ENCODE measurements around the gene FBXL17. TPM values are rescaled to one million over a fixed set of nuclear protein-coding genes. Genes with fewer than 3 reads are reported as not detected.

Gene FBXL17
- total RNA-seq, 1 experiment from 2014 or later: 3.5 TPM

DNA sequence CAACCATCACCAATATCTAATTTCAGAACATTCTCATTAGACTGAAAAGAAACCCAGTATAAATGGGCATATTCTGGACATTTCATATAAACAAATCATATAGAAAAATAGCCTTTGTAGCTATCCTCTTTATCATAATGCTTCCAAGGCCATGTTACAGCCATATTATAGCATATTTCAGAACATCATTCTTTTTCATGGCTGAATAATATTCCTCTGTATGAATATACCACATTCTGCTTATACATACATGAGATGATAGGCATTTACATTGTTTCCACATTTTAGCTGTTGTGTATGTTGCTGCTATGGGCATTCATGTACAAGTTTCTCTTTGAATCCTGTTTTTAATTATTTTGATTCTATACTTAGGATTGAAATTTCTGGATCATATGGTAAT is 167.0 kb downstream of the FBXL17 start:
- DNase-seq (ENCODE audit: low spot score): no peak
- ATAC-seq: no peak
- Mint-ChIP-seq H3K36me3 (peaks cover 10% of the 10 kb centered on the region), H3K4me1 (0 out of 2 replicates have a peak, but pooled peaks cover 6% of the 10 kb centered on the region), H3K27me3 (ENCODE audit: low read depth) (no peaks in the 10 kb centered on the region), H3K27ac (no peak overlapping the region), H3K9me3 (peaks cover 20% of the 10 kb centered on the region), H3K4me3 (no peak overlapping the region)
- TF ChIP-seq, protein P1, sequence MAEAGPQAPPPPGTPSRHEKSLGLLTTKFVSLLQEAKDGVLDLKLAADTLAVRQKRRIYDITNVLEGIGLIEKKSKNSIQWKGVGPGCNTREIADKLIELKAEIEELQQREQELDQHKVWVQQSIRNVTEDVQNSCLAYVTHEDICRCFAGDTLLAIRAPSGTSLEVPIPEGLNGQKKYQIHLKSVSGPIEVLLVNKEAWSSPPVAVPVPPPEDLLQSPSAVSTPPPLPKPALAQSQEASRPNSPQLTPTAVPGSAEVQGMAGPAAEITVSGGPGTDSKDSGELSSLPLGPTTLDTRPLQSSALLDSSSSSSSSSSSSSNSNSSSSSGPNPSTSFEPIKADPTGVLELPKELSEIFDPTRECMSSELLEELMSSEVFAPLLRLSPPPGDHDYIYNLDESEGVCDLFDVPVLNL (CRISPR knock-in tag; IDR thresholded peaks at IDR 0.05; ENCODE audit: borderline replicate concordance, low read depth): no peak
- TF ChIP-seq TEAD1 (CRISPR knock-in tag; IDR thresholded peaks at IDR 0.05) (no peak), OVOL2 (CRISPR knock-in tag; IDR thresholded peaks at IDR 0.05; ENCODE audit: borderline replicate concordance) (no peak), NR2C2 (CRISPR knock-in tag; IDR thresholded peaks at IDR 0.05) (no peak), FOXK1 (CRISPR knock-in tag; IDR thresholded peaks at IDR 0.05) (no peak), ZBTB21 (CRISPR knock-in tag; IDR thresholded peaks at IDR 0.05; ENCODE audit: borderline replicate concordance) (no peak), TEAD4 (CRISPR knock-in tag; IDR thresholded peaks at IDR 0.05) (no peak), ZNF396 (CRISPR knock-in tag; IDR thresholded peaks at IDR 0.05; ENCODE audit: borderline replicate concordance) (no peak)
- TF ChIP-seq, protein P2, sequence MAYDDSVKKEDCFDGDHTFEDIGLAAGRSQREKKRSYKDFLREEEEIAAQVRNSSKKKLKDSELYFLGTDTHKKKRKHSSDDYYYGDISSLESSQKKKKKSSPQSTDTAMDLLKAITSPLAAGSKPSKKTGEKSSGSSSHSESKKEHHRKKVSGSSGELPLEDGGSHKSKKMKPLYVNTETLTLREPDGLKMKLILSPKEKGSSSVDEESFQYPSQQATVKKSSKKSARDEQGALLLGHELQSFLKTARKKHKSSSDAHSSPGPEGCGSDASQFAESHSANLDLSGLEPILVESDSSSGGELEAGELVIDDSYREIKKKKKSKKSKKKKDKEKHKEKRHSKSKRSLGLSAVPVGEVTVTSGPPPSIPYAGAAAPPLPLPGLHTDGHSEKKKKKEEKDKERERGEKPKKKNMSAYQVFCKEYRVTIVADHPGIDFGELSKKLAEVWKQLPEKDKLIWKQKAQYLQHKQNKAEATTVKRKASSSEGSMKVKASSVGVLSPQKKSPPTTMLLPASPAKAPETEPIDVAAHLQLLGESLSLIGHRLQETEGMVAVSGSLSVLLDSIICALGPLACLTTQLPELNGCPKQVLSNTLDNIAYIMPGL (CRISPR knock-in tag; IDR thresholded peaks at IDR 0.05): no peak
- TF ChIP-seq, protein P3, sequence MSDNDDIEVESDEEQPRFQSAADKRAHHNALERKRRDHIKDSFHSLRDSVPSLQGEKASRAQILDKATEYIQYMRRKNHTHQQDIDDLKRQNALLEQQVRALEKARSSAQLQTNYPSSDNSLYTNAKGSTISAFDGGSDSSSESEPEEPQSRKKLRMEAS (CRISPR knock-in tag; IDR thresholded peaks at IDR 0.05): no peak
- TF ChIP-seq, protein P4, sequence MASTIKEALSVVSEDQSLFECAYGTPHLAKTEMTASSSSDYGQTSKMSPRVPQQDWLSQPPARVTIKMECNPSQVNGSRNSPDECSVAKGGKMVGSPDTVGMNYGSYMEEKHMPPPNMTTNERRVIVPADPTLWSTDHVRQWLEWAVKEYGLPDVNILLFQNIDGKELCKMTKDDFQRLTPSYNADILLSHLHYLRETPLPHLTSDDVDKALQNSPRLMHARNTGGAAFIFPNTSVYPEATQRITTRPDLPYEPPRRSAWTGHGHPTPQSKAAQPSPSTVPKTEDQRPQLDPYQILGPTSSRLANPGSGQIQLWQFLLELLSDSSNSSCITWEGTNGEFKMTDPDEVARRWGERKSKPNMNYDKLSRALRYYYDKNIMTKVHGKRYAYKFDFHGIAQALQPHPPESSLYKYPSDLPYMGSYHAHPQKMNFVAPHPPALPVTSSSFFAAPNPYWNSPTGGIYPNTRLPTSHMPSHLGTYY (CRISPR knock-in tag; IDR thresholded peaks at IDR 0.05): no peak
- TF ChIP-seq, protein P5, sequence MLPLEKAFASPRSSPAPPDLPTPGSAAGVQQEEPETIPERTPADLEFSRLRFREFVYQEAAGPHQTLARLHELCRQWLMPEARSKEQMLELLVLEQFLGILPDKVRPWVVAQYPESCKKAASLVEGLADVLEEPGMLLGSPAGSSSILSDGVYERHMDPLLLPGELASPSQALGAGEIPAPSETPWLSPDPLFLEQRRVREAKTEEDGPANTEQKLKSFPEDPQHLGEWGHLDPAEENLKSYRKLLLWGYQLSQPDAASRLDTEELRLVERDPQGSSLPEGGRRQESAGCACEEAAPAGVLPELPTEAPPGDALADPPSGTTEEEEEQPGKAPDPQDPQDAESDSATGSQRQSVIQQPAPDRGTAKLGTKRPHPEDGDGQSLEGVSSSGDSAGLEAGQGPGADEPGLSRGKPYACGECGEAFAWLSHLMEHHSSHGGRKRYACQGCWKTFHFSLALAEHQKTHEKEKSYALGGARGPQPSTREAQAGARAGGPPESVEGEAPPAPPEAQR (CRISPR knock-in tag; IDR thresholded peaks at IDR 0.05): no peak
- TF ChIP-seq, protein P6, sequence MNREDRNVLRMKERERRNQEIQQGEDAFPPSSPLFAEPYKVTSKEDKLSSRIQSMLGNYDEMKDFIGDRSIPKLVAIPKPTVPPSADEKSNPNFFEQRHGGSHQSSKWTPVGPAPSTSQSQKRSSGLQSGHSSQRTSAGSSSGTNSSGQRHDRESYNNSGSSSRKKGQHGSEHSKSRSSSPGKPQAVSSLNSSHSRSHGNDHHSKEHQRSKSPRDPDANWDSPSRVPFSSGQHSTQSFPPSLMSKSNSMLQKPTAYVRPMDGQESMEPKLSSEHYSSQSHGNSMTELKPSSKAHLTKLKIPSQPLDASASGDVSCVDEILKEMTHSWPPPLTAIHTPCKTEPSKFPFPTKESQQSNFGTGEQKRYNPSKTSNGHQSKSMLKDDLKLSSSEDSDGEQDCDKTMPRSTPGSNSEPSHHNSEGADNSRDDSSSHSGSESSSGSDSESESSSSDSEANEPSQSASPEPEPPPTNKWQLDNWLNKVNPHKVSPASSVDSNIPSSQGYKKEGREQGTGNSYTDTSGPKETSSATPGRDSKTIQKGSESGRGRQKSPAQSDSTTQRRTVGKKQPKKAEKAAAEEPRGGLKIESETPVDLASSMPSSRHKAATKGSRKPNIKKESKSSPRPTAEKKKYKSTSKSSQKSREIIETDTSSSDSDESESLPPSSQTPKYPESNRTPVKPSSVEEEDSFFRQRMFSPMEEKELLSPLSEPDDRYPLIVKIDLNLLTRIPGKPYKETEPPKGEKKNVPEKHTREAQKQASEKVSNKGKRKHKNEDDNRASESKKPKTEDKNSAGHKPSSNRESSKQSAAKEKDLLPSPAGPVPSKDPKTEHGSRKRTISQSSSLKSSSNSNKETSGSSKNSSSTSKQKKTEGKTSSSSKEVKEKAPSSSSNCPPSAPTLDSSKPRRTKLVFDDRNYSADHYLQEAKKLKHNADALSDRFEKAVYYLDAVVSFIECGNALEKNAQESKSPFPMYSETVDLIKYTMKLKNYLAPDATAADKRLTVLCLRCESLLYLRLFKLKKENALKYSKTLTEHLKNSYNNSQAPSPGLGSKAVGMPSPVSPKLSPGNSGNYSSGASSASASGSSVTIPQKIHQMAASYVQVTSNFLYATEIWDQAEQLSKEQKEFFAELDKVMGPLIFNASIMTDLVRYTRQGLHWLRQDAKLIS (CRISPR knock-in tag; IDR thresholded peaks at IDR 0.05; ENCODE audit: borderline replicate concordance): no peak
- ChIA-PET POLR2A (no interaction called here), CTCF (no interaction called here)

DNA sequence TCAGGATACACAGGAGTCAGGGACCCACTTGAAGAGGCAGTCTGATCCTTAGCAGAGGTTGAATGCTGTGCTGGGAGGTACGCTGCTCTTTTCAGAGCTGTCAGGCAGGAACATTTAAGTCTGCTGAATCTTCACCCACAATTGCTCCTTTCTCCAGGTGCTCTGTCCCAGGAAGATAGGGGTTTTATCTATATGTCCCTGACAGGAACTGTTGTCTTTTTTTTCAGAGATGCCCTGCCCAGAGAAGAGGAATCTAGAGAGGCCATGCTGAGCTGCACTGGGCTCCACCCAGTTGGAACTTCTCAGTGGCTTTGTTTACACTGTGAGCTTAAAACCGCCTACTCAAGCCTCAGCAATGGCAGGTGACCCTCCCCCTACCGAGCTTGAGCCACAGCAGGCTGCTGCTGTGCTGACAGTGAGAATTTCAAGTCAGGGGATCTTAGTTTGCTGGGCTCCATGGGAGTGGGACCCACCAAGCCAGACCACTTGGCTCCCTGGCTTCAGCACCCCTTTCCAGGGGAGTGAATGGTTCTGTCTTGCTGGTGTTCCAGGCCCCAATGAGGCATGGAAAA is 169.0 kb downstream of the FBXL17 start:
- Mint-ChIP-seq H3K36me3 (peaks cover 10% of the 10 kb centered on the region), H3K4me1 (0 out of 2 replicates have a peak, but pooled peaks cover 6% of the 10 kb centered on the region), H3K9me3 (peaks cover 15% of the 10 kb centered on the region), H3K27me3 (ENCODE audit: low read depth) (no peaks in the 10 kb centered on the region), H3K4me3 (no peak overlapping the region), H3K27ac (0 out of 2 replicates have a peak overlapping the region, but pooled peaks have one; percentile 30)
- CTCF ChIA-PET: interaction anchor here (0.9 to 1.0 kb wide), 3 partner anchors 13 to 47 kb away, joined by 3 to 5 read pairs (median 4); no protein-coding TSS in a partner anchor
- ATAC-seq (peak; percentile 99), DNase-seq (ENCODE audit: low spot score) (peak; percentile 41)
- TF ChIP-seq ZNF423 (CRISPR knock-in tag; IDR thresholded peaks at IDR 0.05): peak; percentile 35; the same call in 1 of the 2 replicates
- no peak for TF ChIP-seq TEAD1 (CRISPR knock-in tag; IDR thresholded peaks at IDR 0.05)
- TF ChIP-seq, protein P7, sequence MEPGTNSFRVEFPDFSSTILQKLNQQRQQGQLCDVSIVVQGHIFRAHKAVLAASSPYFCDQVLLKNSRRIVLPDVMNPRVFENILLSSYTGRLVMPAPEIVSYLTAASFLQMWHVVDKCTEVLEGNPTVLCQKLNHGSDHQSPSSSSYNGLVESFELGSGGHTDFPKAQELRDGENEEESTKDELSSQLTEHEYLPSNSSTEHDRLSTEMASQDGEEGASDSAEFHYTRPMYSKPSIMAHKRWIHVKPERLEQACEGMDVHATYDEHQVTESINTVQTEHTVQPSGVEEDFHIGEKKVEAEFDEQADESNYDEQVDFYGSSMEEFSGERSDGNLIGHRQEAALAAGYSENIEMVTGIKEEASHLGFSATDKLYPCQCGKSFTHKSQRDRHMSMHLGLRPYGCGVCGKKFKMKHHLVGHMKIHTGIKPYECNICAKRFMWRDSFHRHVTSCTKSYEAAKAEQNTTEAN (CRISPR knock-in tag; IDR thresholded peaks at IDR 0.05): no peak
- no peak for TF ChIP-seq OVOL2 (CRISPR knock-in tag; IDR thresholded peaks at IDR 0.05; ENCODE audit: borderline replicate concordance)
- POLR2A ChIA-PET: no interaction called here

Data from WTC11 (cell line).